GM18520 (cell line): Measurements from ENCODE around the gene SPAG6.

Experiments used
- ATAC-seq: cut with Tn5 transposase; IDR thresholded peaks from one replicate; pipeline ENCODE4 v1.9.1; 2021; ENCODE audit not compliant: unreplicated experiment

SPAG6 gene

GRCh38 chr10:22429981-22430421 lies 84.7 kb downstream of the SPAG6 start:
- ATAC-seq = no peak

GRCh38 chr10:22433875-22434274 lies 88.6 kb downstream of the SPAG6 start:
- ATAC-seq = no peak

- ATAC-seq = no peak
These were observed 89.2 kb downstream of the SPAG6 start for GRCh38 chr10:22434521-22434920.

GRCh38 chr10:22435650-22436049 lies 90.4 kb downstream of the SPAG6 start:
- ATAC-seq = no peak

- peak; percentile 33 for ATAC-seq
These were observed 91.2 kb downstream of the SPAG6 start for GRCh38 chr10:22436526-22436892.

GRCh38 chr10:22436893-22437619 lies 91.8 kb downstream of the SPAG6 start:
- peak; percentile 63 for ATAC-seq

- peak; percentile 10 for ATAC-seq
These were observed 92.6 kb downstream of the SPAG6 start for GRCh38 chr10:22437620-22438588.

- no peak for ATAC-seq
These were observed 93.4 kb downstream of the SPAG6 start for GRCh38 chr10:22438711-22439110.

GRCh38 chr10:22442063-22442462 lies 96.8 kb downstream of the SPAG6 start:
- no peak for ATAC-seq

GRCh38 chr10:22442468-22442867 lies 97.2 kb downstream of the SPAG6 start:
- no peak for ATAC-seq

- ATAC-seq = no peak
These were observed 98.0 kb downstream of the SPAG6 start for GRCh38 chr10:22443175-22443901.

GRCh38 chr10:22444219-22444788 lies 99.0 kb downstream of the SPAG6 start:
- ATAC-seq = no peak

GRCh38 chr10:22445495-22445894 lies 100.2 kb downstream of the SPAG6 start:
- no peak for ATAC-seq

GRCh38 chr10:22447068-22447467 lies 101.8 kb downstream of the SPAG6 start:
- no peak for ATAC-seq

GRCh38 chr10:22451346-22451745 lies 106.0 kb downstream of the SPAG6 start:
- no peak for ATAC-seq

- ATAC-seq = no peak
These were observed 108.0 kb downstream of the SPAG6 start for GRCh38 chr10:22453320-22453719.

- no peak for ATAC-seq
These were observed 108.8 kb downstream of the SPAG6 start for GRCh38 chr10:22453948-22454591.

GRCh38 chr10:22454634-22455033 lies 109.3 kb downstream of the SPAG6 start:
- ATAC-seq = no peak

- no peak for ATAC-seq
These were observed 110.0 kb downstream of the SPAG6 start for GRCh38 chr10:22455068-22455857.

GRCh38 chr10:22456486-22456885 lies 111.2 kb downstream of the SPAG6 start:
- ATAC-seq = no peak
